ENCODE results near the gene KMO. TPM values are rescaled to one million over a fixed set of nuclear protein-coding genes. Genes with fewer than 3 reads are reported as not detected.

The KMO gene
- total and polyA plus RNA-seq, 2 experiments from 2014 or later, result 0.05 TPM; not detected in 1

DNA sequence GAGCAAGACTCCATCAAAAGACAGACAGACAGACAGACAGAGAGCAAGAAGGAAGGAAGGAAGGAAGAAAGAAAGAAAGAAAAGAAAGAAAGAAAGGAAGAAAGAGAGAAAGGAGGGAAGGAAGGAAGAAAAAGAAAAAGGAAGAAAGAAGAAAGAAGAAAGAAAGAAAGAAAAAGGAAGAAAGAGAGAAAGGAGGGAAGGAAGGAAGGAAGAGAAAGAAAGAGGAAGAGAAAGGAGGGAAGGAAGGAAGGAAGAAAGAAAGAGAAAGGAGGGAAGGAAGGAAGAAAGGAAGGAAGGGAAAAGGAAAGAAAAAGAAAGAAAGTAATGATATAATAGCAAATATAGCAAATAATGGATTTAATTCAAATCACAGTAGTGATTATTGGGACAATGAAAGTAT, 75.3 kb downstream of the KMO start:
- Histone ChIP-seq H3K27me3 (ENCODE audit: insufficient read depth) (no peaks in the 10 kb centered on the region), H3F3A (replicated peaks; ENCODE audit: low read depth) (no peaks in the 10 kb centered on the region), H3K9me2 (ENCODE audit: insufficient read depth) (no peaks in the 10 kb centered on the region), H2AFZ (no peak overlapping the region), H3K27ac (ENCODE audit: low read depth) (no peak overlapping the region), H3K4me1 (ENCODE audit: insufficient read depth) (no peaks in the 10 kb centered on the region), H3K79me2 (replicated peaks; ENCODE audit: insufficient read depth) (no peaks in the 10 kb centered on the region), H3K36me3 (ENCODE audit: insufficient read depth) (no peaks in the 10 kb centered on the region), H3K4me2 (no peak overlapping the region), H3K4me3 (no peak overlapping the region), H4K20me1 (replicated peaks; ENCODE audit: insufficient read depth) (no peaks in the 10 kb centered on the region)
- H3K4me3 Mint-ChIP-seq, result no peak overlapping the region
- H3K27me3 Mint-ChIP-seq (ENCODE audit: insufficient read depth, low read depth, poor library complexity), result peaks cover 7% of the 10 kb centered on the region
- H3K36me3 Mint-ChIP-seq (ENCODE audit: low read depth), result no peaks in the 10 kb centered on the region
- no peak overlapping the region for H3K27ac Mint-ChIP-seq
- no peaks in the 10 kb centered on the region for H3K9me3 Mint-ChIP-seq
- ATAC-seq, result no peak
- H3K4me1 Mint-ChIP-seq, result no peaks in the 10 kb centered on the region
- no peak for TF ChIP-seq ZNF331 (CRISPR knock-in tag; IDR thresholded peaks at IDR 0.05; ENCODE audit: low read depth)
- TF ChIP-seq STAT1 (IDR thresholded peaks at IDR 0.05; ENCODE audit: unreplicated experiment), result no peak
- no peak for TF ChIP-seq JUNB (IDR thresholded peaks at IDR 0.05; ENCODE audit: unreplicated experiment)
- TF ChIP-seq, protein P1, sequence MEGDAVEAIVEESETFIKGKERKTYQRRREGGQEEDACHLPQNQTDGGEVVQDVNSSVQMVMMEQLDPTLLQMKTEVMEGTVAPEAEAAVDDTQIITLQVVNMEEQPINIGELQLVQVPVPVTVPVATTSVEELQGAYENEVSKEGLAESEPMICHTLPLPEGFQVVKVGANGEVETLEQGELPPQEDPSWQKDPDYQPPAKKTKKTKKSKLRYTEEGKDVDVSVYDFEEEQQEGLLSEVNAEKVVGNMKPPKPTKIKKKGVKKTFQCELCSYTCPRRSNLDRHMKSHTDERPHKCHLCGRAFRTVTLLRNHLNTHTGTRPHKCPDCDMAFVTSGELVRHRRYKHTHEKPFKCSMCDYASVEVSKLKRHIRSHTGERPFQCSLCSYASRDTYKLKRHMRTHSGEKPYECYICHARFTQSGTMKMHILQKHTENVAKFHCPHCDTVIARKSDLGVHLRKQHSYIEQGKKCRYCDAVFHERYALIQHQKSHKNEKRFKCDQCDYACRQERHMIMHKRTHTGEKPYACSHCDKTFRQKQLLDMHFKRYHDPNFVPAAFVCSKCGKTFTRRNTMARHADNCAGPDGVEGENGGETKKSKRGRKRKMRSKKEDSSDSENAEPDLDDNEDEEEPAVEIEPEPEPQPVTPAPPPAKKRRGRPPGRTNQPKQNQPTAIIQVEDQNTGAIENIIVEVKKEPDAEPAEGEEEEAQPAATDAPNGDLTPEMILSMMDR (conservative IDR thresholded peaks at IDR 0.05; ENCODE audit: low read depth in 2 of 2), result no peak
- no peak for TF ChIP-seq EZH2 (IDR thresholded peaks at IDR 0.05; ENCODE audit: low read depth, unreplicated experiment)
- TF ChIP-seq EZH2phosphoT487 (IDR thresholded peaks at IDR 0.05; ENCODE audit: unreplicated experiment), result no peak
- TF ChIP-seq POLR2AphosphoS5 (IDR thresholded peaks at IDR 0.05; ENCODE audit: low read depth), result no peak
- TF ChIP-seq CREB1 (CRISPR knock-in tag; IDR thresholded peaks at IDR 0.05; ENCODE audit: low read depth), result no peak
- TF ChIP-seq ZNF114 (CRISPR knock-in tag; IDR thresholded peaks at IDR 0.05), result no peak
- TF ChIP-seq, protein P2, sequence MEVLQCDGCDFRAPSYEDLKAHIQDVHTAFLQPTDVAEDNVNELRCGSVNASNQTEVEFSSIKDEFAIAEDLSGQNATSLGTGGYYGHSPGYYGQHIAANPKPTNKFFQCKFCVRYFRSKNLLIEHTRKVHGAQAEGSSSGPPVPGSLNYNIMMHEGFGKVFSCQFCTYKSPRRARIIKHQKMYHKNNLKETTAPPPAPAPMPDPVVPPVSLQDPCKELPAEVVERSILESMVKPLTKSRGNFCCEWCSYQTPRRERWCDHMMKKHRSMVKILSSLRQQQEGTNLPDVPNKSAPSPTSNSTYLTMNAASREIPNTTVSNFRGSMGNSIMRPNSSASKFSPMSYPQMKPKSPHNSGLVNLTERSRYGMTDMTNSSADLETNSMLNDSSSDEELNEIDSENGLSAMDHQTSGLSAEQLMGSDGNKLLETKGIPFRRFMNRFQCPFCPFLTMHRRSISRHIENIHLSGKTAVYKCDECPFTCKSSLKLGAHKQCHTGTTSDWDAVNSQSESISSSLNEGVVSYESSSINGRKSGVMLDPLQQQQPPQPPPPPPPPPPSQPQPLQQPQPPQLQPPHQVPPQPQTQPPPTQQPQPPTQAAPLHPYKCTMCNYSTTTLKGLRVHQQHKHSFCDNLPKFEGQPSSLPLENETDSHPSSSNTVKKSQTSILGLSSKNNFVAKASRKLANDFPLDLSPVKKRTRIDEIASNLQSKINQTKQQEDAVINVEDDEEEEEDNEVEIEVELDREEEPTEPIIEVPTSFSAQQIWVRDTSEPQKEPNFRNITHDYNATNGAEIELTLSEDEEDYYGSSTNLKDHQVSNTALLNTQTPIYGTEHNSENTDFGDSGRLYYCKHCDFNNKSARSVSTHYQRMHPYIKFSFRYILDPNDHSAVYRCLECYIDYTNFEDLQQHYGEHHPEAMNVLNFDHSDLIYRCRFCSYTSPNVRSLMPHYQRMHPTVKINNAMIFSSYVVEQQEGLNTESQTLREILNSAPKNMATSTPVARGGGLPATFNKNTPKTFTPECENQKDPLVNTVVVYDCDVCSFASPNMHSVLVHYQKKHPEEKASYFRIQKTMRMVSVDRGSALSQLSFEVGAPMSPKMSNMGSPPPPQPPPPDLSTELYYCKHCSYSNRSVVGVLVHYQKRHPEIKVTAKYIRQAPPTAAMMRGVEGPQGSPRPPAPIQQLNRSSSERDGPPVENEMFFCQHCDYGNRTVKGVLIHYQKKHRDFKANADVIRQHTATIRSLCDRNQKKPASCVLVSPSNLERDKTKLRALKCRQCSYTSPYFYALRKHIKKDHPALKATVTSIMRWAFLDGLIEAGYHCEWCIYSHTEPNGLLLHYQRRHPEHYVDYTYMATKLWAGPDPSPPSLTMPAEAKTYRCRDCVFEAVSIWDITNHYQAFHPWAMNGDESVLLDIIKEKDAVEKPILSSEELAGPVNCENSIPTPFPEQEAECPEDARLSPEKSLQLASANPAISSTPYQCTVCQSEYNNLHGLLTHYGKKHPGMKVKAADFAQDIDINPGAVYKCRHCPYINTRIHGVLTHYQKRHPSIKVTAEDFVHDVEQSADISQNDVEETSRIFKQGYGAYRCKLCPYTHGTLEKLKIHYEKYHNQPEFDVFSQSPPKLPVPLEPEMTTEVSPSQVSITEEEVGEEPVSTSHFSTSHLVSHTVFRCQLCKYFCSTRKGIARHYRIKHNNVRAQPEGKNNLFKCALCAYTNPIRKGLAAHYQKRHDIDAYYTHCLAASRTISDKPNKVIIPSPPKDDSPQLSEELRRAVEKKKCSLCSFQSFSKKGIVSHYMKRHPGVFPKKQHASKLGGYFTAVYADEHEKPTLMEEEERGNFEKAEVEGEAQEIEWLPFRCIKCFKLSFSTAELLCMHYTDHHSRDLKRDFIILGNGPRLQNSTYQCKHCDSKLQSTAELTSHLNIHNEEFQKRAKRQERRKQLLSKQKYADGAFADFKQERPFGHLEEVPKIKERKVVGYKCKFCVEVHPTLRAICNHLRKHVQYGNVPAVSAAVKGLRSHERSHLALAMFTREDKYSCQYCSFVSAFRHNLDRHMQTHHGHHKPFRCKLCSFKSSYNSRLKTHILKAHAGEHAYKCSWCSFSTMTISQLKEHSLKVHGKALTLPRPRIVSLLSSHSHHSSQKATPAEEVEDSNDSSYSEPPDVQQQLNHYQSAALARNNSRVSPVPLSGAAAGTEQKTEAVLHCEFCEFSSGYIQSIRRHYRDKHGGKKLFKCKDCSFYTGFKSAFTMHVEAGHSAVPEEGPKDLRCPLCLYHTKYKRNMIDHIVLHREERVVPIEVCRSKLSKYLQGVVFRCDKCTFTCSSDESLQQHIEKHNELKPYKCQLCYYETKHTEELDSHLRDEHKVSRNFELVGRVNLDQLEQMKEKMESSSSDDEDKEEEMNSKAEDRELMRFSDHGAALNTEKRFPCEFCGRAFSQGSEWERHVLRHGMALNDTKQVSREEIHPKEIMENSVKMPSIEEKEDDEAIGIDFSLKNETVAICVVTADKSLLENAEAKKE (CRISPR knock-in tag; IDR thresholded peaks at IDR 0.05), result no peak
- TF ChIP-seq NANOG (IDR thresholded peaks at IDR 0.05; ENCODE audit: borderline replicate concordance), result no peak
- TF ChIP-seq, protein P3, sequence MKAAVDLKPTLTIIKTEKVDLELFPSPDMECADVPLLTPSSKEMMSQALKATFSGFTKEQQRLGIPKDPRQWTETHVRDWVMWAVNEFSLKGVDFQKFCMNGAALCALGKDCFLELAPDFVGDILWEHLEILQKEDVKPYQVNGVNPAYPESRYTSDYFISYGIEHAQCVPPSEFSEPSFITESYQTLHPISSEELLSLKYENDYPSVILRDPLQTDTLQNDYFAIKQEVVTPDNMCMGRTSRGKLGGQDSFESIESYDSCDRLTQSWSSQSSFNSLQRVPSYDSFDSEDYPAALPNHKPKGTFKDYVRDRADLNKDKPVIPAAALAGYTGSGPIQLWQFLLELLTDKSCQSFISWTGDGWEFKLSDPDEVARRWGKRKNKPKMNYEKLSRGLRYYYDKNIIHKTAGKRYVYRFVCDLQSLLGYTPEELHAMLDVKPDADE (IDR thresholded peaks at IDR 0.05), result no peak
- TF ChIP-seq, protein P4, sequence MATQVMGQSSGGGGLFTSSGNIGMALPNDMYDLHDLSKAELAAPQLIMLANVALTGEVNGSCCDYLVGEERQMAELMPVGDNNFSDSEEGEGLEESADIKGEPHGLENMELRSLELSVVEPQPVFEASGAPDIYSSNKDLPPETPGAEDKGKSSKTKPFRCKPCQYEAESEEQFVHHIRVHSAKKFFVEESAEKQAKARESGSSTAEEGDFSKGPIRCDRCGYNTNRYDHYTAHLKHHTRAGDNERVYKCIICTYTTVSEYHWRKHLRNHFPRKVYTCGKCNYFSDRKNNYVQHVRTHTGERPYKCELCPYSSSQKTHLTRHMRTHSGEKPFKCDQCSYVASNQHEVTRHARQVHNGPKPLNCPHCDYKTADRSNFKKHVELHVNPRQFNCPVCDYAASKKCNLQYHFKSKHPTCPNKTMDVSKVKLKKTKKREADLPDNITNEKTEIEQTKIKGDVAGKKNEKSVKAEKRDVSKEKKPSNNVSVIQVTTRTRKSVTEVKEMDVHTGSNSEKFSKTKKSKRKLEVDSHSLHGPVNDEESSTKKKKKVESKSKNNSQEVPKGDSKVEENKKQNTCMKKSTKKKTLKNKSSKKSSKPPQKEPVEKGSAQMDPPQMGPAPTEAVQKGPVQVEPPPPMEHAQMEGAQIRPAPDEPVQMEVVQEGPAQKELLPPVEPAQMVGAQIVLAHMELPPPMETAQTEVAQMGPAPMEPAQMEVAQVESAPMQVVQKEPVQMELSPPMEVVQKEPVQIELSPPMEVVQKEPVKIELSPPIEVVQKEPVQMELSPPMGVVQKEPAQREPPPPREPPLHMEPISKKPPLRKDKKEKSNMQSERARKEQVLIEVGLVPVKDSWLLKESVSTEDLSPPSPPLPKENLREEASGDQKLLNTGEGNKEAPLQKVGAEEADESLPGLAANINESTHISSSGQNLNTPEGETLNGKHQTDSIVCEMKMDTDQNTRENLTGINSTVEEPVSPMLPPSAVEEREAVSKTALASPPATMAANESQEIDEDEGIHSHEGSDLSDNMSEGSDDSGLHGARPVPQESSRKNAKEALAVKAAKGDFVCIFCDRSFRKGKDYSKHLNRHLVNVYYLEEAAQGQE (IDR thresholded peaks at IDR 0.05; ENCODE audit: unreplicated experiment), result no peak
- DNase-seq (ENCODE audit: low spot score), result no peak

Data from GM23338 (cell line).